NCI-H526 (cell line): ENCODE measurements around the gene NWD2.

Experiments
- DNase-seq, 2 experiments: peaks; one replicate each; lab custom pipeline; 2025; lab: John Stamatoyannopoulos, UW

The NWD2 gene

GRCh38 chr4:37279894-37280592, 35.5 kb downstream of the NWD2 start:
- DNase-seq = no peak

DNA sequence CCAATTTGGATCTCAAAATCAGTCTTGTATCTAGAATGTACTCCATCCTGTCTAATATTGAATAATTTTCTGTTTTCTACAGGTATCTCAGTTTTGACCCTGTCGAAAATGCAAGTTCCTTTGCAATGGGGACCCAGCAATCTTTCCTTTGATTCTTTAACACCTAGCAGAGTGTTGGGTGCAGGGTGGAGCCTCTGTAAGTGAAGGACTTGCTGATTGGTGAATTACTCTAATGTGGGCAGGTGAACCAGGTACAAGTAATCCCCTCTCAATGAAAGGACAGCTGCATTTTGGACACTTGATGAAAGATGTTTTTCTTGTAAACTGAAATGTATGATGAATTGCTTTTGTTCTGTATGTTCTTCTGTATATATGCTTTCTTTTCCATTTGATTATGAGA, 54.9 kb downstream of the NWD2 start:
- no peak for DNase-seq

DNA sequence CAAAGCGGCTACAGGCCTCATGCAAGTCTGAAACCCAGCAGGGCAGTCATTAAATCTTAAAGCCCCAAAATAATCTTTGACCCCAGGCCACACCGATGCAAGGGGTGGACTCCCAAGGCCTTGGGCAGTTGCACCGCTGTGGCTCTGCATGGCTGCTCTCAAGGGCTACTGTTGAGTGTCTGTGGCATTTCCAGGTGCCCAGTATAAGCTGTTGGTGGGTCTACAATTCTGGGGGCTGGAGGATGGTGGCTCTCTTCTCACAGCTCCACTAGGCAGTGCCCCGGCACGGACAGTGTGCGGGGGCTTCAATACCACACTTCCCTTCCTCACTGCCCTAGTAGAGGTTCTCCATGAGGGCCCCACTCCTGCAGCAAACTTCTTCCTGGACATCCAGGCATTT, 60.1 kb downstream of the NWD2 start:
- no peak for DNase-seq

- DNase-seq = no peak
These were observed 61.4 kb downstream of the NWD2 start for GRCh38 chr4:37305984-37306383.

DNA sequence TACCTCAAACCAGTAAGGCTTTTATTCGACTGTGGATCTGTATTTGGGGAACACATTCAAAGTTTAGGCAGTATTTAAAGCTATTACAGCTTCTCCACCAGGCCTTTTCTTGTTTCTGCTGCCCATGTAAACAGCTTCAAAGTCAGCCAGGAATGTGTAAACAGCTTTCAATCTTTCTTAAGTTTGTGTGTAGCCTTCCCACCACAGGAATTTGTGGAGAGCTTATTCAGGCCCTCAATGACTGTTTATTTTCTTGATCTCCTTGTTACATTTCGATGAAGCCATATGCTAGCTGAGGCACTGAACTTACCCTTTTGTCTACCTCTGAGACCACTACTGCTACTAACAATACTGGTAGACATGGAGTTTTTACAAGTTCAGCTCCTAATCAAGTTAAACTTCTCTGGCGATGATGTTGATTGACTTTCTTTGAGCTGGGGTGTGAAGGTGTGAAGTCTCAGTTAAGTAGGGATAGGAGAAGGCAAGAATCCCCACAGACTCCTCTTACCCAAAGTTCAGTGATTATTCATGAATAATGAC, 72.6 kb downstream of the NWD2 start:
- no peak for DNase-seq

DNA sequence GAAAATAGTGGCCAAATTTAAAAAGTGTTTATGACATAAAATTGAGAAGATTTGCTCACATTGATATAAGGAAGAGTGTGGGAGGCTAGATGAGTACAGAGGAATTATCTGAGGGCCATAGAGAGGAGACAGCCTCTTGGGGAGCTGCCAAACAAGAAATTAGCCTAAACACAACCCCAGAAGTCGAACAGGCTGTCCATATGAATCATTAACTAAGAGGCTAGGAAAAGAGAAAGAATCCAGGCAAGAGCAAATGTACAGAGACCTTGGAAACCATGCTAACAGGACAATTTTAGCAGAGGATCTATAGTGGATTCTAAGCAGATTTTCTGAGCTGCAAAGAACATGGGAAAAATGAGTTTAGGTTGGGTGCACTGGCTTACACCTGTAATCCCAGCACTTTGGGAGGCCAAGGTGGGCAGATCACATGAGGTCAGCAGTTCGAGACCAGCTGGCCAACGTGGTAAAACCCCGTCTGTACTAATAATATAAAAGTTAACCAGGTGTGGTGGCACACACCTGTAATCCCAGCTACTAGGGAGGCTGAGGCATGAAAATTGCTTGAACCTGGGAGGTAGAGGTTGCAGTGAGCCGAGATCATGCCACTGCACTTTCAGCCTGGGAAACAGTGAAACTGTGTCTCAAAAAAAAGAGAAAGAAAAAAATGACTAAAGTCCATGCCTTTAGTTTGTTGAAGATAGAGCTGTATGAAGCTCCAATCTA, 76.1 kb downstream of the NWD2 start:
- DNase-seq = no peak

DNA sequence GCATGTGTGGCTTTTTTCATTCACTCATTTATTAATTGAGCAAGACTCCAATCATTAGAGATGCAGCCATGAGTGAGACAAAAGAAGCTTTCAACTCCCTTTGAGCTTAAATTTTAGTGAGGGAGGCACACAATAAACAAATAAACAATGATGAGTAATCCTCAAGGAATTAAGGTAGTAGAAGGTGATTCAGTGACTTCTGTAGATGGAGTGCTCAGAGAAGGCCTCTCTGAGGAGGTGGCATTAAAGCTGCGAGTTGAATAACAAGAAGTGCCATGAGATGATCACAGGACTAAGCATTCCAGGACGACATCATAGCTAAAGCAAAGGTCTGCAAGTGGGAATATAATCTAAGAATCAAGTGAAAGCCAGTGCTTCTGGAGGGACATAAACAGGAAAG, 77.6 kb downstream of the NWD2 start:
- no peak for DNase-seq

GRCh38 chr4:37324546-37324945, 80.0 kb downstream of the NWD2 start:
- DNase-seq = no peak

GRCh38 chr4:37326852-37327251, 82.3 kb downstream of the NWD2 start:
- no peak for DNase-seq

- DNase-seq = peak; percentile 33 to 44
These were observed 94.4 kb downstream of the NWD2 start for GRCh38 chr4:37338972-37339371.

DNA sequence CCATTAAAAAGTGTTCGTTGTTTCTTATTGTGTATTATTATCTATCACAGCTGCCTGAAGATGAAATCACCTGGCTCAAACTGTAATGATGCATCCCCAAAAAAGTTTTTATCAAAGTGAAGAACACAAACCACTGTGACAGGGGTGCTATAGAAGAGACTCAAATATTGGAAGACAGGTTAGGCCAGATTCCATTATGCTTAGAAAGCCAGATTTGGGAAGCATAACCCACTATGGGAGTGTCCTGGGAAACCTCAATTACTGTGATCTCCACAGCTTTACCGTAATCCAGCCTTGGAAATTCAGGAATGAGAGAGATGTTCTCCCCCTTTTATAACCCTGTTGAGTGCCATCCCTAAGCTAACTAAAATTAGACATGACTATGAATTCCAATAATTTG, 114.2 kb downstream of the NWD2 start:
- DNase-seq = no peak

GRCh38 chr4:37359261-37359660, 114.7 kb downstream of the NWD2 start:
- DNase-seq = no peak

DNA sequence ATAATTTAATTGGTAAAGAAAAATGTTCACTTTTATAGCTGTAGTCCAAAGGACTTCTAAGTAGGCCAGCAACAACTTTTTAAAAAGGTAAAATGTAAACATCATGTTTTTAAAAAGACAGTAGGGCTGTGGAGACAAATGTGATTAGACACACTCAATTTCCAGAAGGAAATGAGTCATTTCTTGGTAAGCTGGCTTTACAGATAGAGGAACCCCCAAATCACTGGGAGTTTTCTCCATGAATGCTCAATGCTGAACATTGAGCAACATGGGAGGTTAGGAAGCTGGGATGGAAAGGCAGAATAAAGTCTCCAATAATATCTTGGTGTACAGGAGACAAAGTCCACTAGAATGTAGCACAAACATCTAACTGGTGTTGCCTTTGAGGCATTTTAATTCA, 121.3 kb downstream of the NWD2 start:
- no peak for DNase-seq

- DNase-seq = no peak
These were observed 123.4 kb downstream of the NWD2 start for GRCh38 chr4:37367901-37368300.

DNA sequence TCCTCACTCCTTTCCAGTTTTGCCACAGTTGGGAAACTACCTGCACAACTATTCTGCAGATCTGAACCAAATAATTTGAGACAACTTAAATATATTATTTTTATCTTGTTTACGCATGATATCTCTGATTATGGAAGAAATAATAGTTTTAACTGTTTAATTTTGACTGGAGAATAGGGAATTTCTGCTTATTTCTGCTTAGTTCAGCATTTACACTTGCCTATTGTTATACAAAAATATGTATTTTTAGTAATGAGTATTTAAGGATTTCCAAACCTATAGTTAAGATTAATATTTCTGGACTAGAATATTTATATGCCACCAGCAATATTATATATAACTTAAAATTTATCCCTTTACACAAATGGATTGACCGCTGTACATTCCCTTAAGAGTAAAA, 125.5 kb downstream of the NWD2 start:
- no peak for DNase-seq

DNA sequence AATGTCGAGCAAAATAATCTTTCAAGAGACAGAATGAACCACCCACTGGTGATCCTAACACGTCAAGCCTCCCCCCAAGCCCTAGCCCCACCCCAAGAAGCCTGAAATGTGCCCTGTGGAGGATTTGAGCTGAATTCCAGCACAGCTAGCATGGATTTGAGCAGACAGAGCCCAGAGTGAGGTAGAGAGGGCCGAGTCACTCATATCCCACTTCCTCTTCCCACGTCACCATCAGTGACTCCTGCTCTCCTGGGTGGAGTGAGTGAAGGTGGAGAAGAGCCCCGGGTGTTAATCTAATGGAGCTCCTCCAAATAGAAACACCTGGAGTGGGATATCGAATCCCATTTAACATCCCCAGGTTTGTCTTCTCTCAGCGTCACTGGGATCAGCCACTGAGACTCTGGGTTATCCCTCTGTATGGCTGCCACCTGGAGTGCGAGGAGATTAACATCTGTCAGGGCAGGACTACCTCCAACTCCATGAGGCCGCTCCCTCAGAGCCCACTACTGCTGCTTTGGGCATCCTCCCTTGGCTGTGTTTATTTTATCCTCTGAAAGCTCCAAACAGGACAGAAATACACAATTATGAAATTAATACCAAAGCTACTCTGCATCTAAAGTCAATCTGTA, 136.6 kb downstream of the NWD2 start:
- no peak for DNase-seq

DNA sequence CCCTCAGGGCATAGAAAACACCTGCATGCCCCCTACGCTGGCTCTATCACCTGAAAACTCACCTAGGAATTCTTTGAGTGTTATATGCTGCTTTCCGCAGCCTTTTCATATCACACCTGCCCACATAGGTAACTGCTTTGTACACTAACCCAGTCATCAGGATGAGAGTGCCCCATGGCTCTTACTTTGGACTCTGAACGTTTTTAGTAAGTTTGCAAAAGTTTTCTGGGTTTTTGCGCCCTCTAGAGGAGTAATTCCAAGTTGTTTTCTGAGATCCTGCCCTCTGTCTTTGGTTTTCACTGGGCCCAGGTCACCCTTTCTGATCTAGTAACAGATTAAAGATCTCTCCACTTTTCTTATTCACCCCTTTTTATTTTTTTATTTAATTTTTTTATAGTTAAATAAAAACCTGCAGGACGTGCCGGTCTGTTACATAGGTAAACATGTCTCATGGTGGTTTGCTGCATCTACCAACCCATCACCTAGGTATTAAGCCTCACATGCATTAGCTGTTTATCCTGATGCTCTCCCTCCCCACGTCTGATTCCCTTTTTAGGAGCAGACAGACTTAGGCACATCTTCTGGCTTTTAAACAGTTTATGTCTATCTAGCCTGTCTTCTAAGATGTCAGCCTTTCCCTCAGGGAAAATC, 139.2 kb downstream of the NWD2 start:
- peak; percentile 41 to 80 for DNase-seq

DNA sequence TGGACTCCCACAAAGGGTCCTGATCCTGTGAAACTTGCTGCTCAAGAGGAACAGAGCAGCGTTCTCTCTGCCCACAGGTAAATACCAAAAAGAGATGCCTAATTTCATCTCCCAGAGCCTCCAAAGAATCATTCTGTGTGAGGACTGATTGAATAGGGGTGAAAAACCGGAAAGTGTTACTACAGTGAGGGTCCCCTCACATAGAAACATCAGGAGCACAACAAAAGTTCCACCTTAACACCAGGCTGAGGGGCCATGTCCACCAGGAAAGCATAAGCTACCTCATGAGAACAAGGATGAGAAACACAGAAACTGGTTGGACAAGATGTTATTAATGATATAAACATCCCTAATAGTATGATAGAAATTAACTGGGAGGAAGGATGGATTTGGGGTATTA, 140.9 kb downstream of the NWD2 start:
- DNase-seq = no peak

DNA sequence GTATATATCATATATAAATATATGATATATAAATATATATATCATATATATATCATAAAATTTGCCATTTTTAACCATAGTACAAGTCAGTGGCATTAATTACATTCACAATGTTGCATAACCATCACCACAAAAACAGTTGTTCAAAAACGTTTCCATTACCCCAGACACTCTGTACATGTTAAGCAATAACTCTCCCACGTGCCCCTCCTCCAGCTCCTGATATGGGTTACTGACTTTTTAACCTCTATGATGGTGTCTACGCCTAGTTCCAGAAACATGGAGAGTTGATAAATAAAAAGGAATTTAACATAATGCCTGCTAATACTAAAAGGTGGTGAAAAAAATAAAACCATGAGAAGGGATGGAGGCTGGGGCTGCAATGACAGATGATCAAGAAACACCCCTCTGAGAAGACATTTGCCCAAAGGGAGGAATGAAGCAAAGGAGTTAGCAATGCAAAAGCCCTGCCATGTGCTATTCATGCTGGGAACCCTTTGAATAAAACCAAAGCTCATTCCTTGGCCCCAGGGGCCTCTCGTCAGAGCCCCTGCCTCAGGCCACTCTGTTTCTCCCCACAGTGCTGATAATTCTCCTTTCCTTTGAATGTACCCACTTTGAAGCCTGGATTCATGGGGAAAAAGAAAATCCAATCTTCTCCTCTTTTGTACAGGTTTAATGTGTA, 144.3 kb downstream of the NWD2 start:
- no peak for DNase-seq

- no peak for DNase-seq
These were observed 144.8 kb downstream of the NWD2 start for GRCh38 chr4:37389366-37389765.

GRCh38 chr4:37389967-37390580, 145.5 kb downstream of the NWD2 start:
- DNase-seq = peak; percentile 52 to 84
